Activated T-cell treated with anti-CD3 and anti-CD28 coated beads, Interleukin-2, amount 50 U/mL, for 72 hours (primary cell): ENCODE data around the gene ARMC5. TPM values are rescaled to one million over a fixed set of nuclear protein-coding genes. Genes with fewer than 3 reads are reported as not detected.

Experiments
- ATAC-seq, 2 donors: fragments of 150-1000 bp; cut with Tn5 transposase; replicated peaks in 1 of 2; 2 replicates each; pipeline ENCODE4 v1.10.0; 2021; ENCODE audit warnings: moderate library complexity in 2 of 2, mild to moderate bottlenecking in 1 of 2
- DNase-seq, 2 donors: peaks; one replicate each; pipeline ENCODE4 v3.0.0; 2021 to 2022; ENCODE audit warnings: mixed read lengths in 1 of 2
- H3K27ac Mint-ChIP-seq: one replicate; pipeline ENCODE4 v1.8.0; 2022; ENCODE audit warnings: mild to moderate bottlenecking, moderate library complexity, mixed read lengths
- H3K27me3 Mint-ChIP-seq: one replicate; pipeline ENCODE4 v1.8.0; 2022; ENCODE audit warnings: low read depth, mixed read lengths
- H3K36me3 Mint-ChIP-seq, 2 donors: one replicate each; pipeline ENCODE4 v1.8.0; 2022; ENCODE audit warnings: mixed read lengths in 2 of 2, mild to moderate bottlenecking in 1 of 2; ENCODE audit not compliant: insufficient read depth in 2 of 2
- H3K4me1 Mint-ChIP-seq: one replicate; pipeline ENCODE4 v1.8.0; 2022; ENCODE audit warnings: low read depth, mixed read lengths
- H3K4me3 Mint-ChIP-seq, 2 donors: one replicate each; pipeline ENCODE4 v1.8.0; 2022; ENCODE audit warnings: mild to moderate bottlenecking in 2 of 2, mixed read lengths in 2 of 2, moderate library complexity in 2 of 2
- H3K9me3 Mint-ChIP-seq, 2 donors: one replicate each; pipeline ENCODE4 v1.8.0; 2022; ENCODE audit warnings: mixed read lengths in 2 of 2
- total RNA-seq, 2 donors: library from RNA; stranded (reverse); gene quantifications; one replicate each; pipeline ENCODE4 v1.2.3, GENCODE V29; 2022

Gene ARMC5
- total RNA-seq, 2 donors from 2014 or later: 11.2 to 12.2 TPM

DNA sequence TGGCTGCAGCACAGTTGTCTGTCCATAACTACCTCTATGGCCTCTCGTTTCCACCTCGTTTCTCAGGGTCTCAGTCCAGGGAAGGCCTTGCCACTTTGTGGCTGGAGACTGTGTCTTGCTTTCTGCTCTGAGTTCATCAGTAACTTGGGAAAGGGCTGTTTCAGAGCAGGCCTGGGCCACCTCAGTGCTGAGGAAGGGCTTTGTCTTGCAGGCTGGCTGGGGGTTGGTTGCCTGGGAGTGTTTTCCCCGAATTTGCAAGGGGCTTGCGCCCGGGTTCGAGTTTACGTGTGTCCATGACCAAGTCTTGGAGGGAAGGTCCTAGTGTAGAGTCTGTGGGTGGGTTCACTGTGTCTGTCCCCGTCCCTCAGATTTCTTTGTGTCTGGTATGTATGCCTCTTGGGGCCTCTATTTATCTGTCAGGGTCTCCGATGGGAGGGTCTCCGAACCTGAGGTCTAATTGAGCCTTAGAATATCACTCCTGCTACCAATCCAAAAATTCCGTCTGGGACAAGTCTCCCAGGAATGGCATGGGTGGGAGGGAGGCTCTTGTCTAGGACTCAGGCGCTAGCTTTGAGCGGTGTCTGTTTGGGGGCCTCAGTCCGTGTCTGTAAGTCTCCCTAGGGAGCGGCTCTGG is 12.1 kb downstream of the ARMC5 start:
- peaks cover 24% of the 10 kb centered on the region for H3K4me1 Mint-ChIP-seq
- H3K27ac Mint-ChIP-seq: no peak overlapping the region
- H3K4me3 Mint-ChIP-seq: peak overlapping the region in 1 of 2 donors; percentile 44
- no peak for ATAC-seq
- no peak for DNase-seq
- peaks cover 0 to 3% of the 10 kb centered on the region in 2 donors for H3K36me3 Mint-ChIP-seq
- H3K27me3 Mint-ChIP-seq: peaks cover 47% of the 10 kb centered on the region
- no peaks in the 10 kb centered on the region for H3K9me3 Mint-ChIP-seq

DNA sequence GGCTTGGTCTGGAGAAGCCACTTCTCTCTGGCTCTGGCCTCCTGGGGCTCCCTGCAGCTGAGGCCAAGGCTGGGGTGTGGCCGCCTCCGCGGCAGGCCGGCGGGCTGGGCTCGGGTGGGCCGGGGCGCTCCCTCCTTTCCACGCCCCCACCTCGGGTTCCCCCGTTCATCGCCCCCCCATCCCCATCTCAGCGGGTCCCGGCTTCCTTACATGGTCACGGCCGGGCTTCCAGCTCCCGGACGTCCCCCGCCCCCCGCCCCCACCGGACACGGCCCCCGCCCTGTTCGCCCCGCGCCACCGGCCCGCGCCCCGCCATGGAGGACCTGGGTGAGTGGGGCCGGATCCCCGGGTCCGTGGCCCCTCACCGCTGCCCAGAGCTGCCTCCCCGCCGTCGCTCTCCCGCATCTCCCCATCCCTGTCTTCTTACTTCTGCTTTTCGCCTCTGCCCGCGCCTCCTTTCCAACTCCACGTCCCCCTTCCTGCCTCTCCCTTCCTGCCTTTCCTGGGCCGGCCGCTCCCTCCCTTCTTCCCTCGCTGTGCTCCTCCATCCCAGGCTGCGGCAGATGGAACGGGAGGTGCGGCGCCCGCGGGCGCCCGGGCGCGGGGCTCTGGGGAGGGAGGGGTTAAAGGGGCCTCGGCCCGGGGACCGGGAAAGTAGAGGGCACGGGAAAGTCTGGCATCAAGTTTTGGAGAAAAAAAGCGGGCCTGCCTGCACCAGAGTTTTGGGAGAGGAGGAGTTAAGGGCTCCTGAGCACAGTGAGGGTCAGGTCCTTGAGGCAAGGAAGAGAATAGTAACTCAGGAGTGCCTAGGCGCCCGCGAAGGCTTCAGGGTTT is 12.8 kb downstream of the ARMC5 start, which contains the start of gene TGFB1I1:
TSS of gene TGFB1I1 (plus strand) at position 278 of the 834 bp plus-strand sequence. CDS start at position 315, 37 bp downstream.
- DNase-seq: no peak
- H3K9me3 Mint-ChIP-seq: no peaks in the 10 kb centered on the region
- H3K36me3 Mint-ChIP-seq: peaks cover 0 to 3% of the 10 kb centered on the region in 2 donors
- peak within 1 kb of the TSS; percentile 78 to 85 for H3K4me3 Mint-ChIP-seq
- no peak for ATAC-seq
- peaks cover 24% of the 10 kb centered on the region for H3K4me1 Mint-ChIP-seq
- H3K27me3 Mint-ChIP-seq: peaks cover 49% of the 10 kb centered on the region
- H3K27ac Mint-ChIP-seq: peak within 1 kb of the TSS; percentile 57

- ATAC-seq (peak; percentile 18 to 23), DNase-seq (peak; percentile 51 to 59)
- peaks cover 22% of the 10 kb centered on the region for H3K4me1 Mint-ChIP-seq
- peaks cover 49% of the 10 kb centered on the region for H3K27me3 Mint-ChIP-seq
- peaks cover 0 to 3% of the 10 kb centered on the region in 2 donors for H3K36me3 Mint-ChIP-seq
- no peaks in the 10 kb centered on the region for H3K9me3 Mint-ChIP-seq
- peak overlapping the region; percentile 78 to 85 for H3K4me3 Mint-ChIP-seq
- H3K27ac Mint-ChIP-seq: no peak overlapping the region
Measured at GRCh38 chr16:31472709-31473203, 13.5 kb downstream of the ARMC5 start.

DNA sequence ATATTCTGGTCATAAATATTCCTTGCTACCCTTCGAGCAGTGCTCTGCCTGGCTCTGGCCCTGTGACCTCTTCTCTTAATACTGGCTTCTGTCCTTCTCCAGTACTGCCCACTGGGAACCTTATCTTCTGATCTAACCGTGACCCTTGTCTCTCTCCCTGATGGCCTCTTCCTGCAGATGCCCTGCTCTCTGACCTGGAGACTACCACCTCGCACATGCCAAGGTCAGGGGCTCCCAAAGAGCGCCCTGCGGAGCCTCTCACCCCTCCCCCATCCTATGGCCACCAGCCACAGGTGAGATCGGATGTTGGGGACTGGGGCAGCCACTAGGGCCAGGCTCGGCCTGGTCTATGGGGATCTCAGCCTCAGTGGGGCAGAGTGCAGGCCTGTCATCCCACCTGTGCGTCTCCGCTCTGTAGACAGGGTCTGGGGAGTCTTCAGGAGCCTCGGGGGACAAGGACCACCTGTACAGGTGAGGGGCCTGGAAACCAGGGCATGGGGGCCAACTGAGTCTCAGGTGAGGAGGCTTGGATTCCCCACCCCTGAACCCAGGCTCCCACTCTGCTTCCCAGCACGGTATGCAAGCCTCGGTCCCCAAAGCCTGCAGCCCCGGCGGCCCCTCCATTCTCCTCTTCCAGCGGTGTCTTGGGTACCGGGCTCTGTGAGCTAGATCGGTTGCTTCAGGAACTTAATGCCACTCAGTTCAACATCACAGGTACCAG is 14.1 kb downstream of the ARMC5 start:
- H3K27ac Mint-ChIP-seq: no peak overlapping the region
- ATAC-seq (no peak), DNase-seq (no peak)
- no peaks in the 10 kb centered on the region for H3K9me3 Mint-ChIP-seq
- peak overlapping the region; percentile 8 to 32 for H3K4me3 Mint-ChIP-seq
- H3K27me3 Mint-ChIP-seq: peaks cover 49% of the 10 kb centered on the region
- peaks cover 29% of the 10 kb centered on the region for H3K4me1 Mint-ChIP-seq
- peaks cover 0 to 3% of the 10 kb centered on the region in 2 donors for H3K36me3 Mint-ChIP-seq

- H3K4me1 Mint-ChIP-seq: peaks cover 30% of the 10 kb centered on the region
- DNase-seq: no peak
- H3K27ac Mint-ChIP-seq: no peak overlapping the region
- H3K9me3 Mint-ChIP-seq: no peaks in the 10 kb centered on the region
- no peak for ATAC-seq
- H3K4me3 Mint-ChIP-seq: no peak overlapping the region
- peaks cover 49% of the 10 kb centered on the region for H3K27me3 Mint-ChIP-seq
- peaks cover 0 to 3% of the 10 kb centered on the region in 2 donors for H3K36me3 Mint-ChIP-seq
Measured at GRCh38 chr16:31474173-31474714, 14.9 kb downstream of the ARMC5 start.

DNA sequence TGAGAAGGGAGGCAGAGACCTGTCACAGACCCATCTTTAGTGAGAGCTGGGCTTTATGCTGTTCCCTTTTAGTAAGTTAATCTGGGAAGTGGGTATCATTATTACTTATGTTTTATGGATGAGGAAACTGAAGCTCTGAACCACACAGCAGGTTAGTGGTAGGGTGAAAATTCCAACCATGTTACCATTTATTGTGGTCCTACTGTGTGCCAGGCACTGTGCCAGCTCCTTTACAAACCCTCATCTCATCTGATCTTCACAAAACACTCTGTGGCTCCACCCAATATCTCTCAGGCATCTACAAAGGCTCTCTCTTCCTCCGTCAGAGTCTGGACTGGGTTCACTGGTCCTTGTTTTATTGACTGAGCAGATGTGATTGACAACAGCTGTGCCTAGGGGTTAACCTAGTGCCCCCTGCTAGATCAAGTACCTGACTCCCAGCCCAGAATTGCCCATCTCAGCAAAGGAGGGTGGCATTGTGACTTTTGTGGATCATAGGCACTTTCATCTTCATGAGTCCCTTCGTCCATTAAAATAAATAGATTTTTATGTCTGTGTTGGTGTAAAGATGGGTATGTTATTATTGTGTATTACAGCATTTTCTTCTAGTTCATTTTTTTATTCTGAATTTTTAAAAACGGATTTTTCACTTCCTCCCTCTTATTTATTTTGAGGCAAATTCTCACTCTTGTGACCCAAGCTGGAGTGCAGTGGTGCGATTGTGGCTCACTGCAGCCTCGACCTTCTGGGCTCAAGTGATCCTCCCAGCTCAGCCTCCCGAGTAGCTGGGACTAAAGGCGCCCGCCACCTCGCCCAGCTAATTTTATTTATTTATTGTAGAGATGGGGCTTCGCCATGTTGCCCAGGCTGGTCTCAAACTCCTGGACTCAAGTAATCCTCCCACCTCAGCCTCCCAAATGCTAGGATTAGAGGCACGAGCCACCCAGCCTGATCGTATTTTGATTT is 15.8 kb downstream of the ARMC5 start:
- H3K36me3 Mint-ChIP-seq: peaks cover 0 to 3% of the 10 kb centered on the region in 2 donors
- DNase-seq: no peak
- H3K4me1 Mint-ChIP-seq: peaks cover 30% of the 10 kb centered on the region
- H3K27me3 Mint-ChIP-seq: peaks cover 49% of the 10 kb centered on the region
- no peak overlapping the region for H3K27ac Mint-ChIP-seq
- no peak for ATAC-seq
- peak overlapping the region; percentile 20 to 92 for H3K4me3 Mint-ChIP-seq
- no peaks in the 10 kb centered on the region for H3K9me3 Mint-ChIP-seq

- H3K4me3 Mint-ChIP-seq: peak overlapping the region; percentile 88 to 92
- H3K4me1 Mint-ChIP-seq: peaks cover 30% of the 10 kb centered on the region
- peak in 1 of 2 donors; percentile 30 for DNase-seq
- H3K27me3 Mint-ChIP-seq: peaks cover 47% of the 10 kb centered on the region
- H3K9me3 Mint-ChIP-seq: no peaks in the 10 kb centered on the region
- ATAC-seq: no peak
- H3K27ac Mint-ChIP-seq: no peak overlapping the region
- H3K36me3 Mint-ChIP-seq: peaks cover 0 to 3% of the 10 kb centered on the region in 2 donors
Measured at GRCh38 chr16:31475946-31476302, 16.6 kb downstream of the ARMC5 start.

DNA sequence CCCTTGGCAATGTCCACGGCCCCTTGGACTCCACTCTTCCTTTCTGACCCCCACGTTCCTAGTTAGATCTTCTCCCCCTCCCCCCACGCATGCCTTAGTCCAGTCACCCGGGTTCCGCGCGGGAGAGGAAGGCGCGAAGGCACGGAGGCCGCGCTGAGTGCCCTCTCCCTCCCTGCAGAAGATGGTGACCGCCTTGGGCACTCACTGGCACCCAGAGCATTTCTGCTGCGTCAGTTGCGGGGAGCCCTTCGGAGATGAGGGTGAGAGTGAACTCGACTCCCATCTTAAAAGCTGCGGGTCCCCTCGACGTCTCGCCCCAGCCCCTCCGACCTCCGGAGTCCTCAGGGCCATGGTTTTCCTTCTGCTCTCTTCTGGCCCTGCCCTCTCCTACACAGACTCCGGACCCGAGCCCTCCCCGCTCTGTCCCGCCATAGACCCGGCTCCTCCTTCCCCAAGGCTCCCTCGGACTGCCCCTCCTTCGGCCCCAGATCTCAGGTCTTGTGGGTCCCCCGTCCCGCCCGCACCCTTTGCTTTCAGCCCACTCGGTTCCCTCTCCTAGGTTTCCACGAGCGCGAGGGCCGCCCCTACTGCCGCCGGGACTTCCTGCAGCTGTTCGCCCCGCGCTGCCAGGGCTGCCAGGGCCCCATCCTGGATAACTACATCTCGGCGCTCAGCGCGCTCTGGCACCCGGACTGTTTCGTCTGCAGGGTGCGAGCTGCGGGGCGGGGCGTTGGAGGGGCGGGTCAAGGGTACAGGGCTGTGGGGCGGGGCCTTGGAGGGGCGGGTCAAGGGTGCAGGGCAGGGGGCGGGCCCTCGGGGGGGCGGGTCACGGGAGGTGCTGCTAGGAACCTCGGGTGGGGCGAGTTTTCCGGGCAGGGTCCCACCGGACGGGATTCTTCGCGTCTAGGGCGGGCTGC is 17.3 kb downstream of the ARMC5 start:
- Mint-ChIP-seq H3K4me3 (peak overlapping the region; percentile 88 to 92), H3K27ac (no peak overlapping the region)
- peak; percentile 92 for ATAC-seq

GRCh38 chr16:31477220-31478216 is 18.2 kb downstream of the ARMC5 start:
- H3K27ac Mint-ChIP-seq: no peak overlapping the region
- peak; percentile 55 to 59 for DNase-seq
- H3K4me1 Mint-ChIP-seq: peaks cover 26% of the 10 kb centered on the region
- H3K36me3 Mint-ChIP-seq: peaks cover 0 to 1% of the 10 kb centered on the region in 2 donors
- H3K4me3 Mint-ChIP-seq: peak overlapping the region; percentile 88 to 92
- peaks cover 33% of the 10 kb centered on the region for H3K27me3 Mint-ChIP-seq
- peak; percentile 37 to 54 for ATAC-seq
- no peaks in the 10 kb centered on the region for H3K9me3 Mint-ChIP-seq

More for the DNA sequence above, 17.3 kb downstream of the ARMC5 start:
- peaks cover 0 to 3% of the 10 kb centered on the region in 2 donors for H3K36me3 Mint-ChIP-seq
- H3K27me3 Mint-ChIP-seq: peaks cover 40% of the 10 kb centered on the region
- DNase-seq: peak; percentile 87 to 88
- H3K4me1 Mint-ChIP-seq: peaks cover 30% of the 10 kb centered on the region
- no peaks in the 10 kb centered on the region for H3K9me3 Mint-ChIP-seq

GRCh38 chr16:31478956-31479355 is 19.7 kb downstream of the ARMC5 start:
- Mint-ChIP-seq H3K27me3 (peaks cover 22% of the 10 kb centered on the region), H3K36me3 (no peaks in the 10 kb centered on the region), H3K4me3 (no peak overlapping the region), H3K27ac (no peak overlapping the region), H3K9me3 (no peaks in the 10 kb centered on the region), H3K4me1 (peaks cover 21% of the 10 kb centered on the region)
- DNase-seq: no peak
- ATAC-seq: no peak
